GM21367 (cell line): ENCODE data around the gene PSMG3.

Experiments used
- ATAC-seq: cut with Tn5 transposase; IDR thresholded peaks from one replicate; pipeline ENCODE4 v1.9.1; 2021; ENCODE audit not compliant: unreplicated experiment

Gene PSMG3

GRCh38 chr7:1580422-1581030, 10.7 kb upstream of the PSMG3 start:
- ATAC-seq: no peak

- ATAC-seq: no peak
Observed at GRCh38 chr7:1579481-1580421, 9.9 kb upstream of the PSMG3 start.

GRCh38 chr7:1578513-1578912, 8.7 kb upstream of the PSMG3 start:
- no peak for ATAC-seq

DNA sequence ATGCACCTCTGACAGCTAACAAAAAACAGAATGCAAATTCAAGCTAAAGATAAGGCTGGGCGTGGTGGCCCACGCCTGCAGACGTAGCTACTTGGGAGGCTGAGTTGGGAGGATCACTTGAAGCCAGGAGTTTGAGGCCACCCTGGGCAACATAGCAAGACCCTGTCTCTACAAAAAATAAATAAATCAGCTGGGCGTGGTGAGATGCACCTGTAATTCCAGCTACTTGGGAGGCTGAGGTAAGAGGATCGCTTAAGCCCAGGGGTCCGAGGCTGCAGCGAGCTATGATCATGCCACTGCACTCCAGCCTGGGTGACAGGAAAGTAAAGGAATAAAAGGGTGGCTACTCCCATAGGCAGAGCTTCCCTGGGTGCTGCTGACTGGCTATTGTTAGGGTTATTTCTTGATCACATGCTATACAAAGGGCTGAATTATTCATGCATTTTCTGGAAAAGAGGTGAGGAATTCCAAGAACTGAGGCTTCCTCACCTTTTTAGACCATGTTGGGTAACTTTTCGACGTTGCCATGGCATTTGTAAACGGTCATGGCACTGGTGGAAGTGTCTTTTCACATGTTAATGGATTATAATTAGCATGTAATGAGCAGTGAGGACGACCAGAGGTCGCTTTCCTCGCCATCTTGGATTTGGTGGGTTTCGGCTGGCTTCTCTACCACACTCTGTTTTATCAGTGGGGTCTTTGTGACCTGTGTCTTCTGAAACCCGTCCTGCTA, 6.9 kb upstream of the PSMG3 start:
- no peak for ATAC-seq

GRCh38 chr7:1575809-1576208, 6.0 kb upstream of the PSMG3 start:
- ATAC-seq: no peak

GRCh38 chr7:1572111-1572822, 2.4 kb upstream of the PSMG3 start:
- no peak for ATAC-seq

GRCh38 chr7:1569440-1569832, 396 bp downstream of the PSMG3 start:
- ATAC-seq: no peak

- no peak for ATAC-seq
Observed at GRCh38 chr7:1569016-1569415, 816 bp downstream of the PSMG3 start.

GRCh38 chr7:1567896-1568510, 1.8 kb downstream of the PSMG3 start:
- ATAC-seq: no peak

- no peak for ATAC-seq
Observed at GRCh38 chr7:1567049-1567771, 2.6 kb downstream of the PSMG3 start.

GRCh38 chr7:1566687-1567048, 3.2 kb downstream of the PSMG3 start:
- ATAC-seq: no peak

DNA sequence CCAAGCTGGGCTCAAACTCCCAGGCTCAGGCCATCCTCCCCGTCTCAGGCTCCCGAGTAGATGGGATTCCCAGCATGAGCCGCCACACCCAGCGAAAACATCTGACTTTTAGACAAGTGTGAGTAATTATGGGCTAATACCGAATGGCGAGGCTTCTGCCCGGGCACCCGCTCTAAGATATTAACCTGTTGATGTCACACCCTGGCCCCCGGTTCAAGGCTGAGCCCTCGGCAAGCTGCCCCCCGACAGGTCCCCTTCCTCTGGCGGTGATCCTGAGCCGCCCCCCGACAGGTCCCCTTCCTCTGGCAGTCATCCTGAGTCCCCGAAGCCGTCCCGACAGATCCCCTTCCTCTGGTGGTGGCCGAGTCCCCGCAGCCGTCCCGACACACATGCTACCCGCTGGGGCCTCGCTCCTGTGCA, 5.2 kb downstream of the PSMG3 start:
- no peak for ATAC-seq

DNA sequence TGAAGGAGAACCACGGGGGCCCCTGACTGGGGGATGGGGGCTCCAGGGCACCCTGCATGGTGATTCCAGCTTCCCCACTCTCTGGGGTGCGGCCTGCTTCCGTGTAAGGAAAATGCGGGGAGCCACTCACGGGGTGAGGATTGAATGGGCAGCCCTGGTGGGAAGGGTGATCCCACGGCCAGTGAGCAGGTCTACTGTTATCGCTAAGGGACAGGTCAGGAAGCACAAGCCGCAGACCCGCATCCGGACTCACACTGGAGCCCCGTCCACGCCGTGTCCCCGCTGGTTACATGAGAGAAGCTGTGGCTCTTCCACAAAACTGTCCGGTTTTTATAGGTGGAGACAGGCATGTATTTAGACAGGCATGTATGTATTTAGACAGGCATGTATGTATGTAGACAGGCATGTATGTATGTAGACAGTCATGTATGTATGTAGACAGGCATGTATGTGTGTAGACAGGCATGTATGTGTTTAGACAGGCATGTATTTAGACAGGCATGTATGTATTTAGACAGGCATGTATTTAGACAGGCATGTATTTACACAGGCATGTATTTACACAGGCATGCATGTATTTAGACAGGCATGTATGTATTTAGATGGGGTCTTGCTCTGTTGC, 5.7 kb downstream of the PSMG3 start:
- no peak for ATAC-seq

DNA sequence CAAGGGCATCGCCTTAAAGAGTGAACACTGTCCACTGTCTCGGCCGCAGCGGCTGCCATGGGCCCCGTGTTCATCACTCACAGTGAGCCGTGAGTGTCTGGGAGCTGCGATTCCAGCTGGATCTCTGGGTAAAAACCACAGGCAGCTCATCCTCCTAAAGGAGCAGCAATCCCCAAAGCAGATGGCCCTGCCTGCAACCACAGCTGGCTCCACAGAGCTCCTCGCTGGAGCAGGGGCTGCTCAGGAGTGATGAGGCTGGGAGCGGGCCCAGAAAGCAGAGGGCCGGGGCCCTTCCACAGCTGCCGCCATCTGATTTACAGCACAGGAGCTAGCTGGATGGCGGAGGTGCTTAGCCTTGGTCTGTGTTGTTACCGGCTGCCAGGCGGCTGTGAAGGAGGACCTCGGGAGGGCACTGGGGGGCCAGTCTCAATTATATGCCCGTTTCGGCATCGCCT, 7.2 kb downstream of the PSMG3 start:
- no peak for ATAC-seq

GRCh38 chr7:1562116-1562515, 7.7 kb downstream of the PSMG3 start:
- ATAC-seq: no peak

GRCh38 chr7:1561036-1561940, 8.5 kb downstream of the PSMG3 start:
- no peak for ATAC-seq

- ATAC-seq: no peak
Observed at GRCh38 chr7:1560620-1561031, 9.2 kb downstream of the PSMG3 start.
